HG03108 (cell line): ENCODE results near the gene CCAR1.
A peak's percentile ranks its signal among the peaks of the same experiment; 100 is the strongest.
"Not testable (repeated sequence)": the region's sequence is repeated elsewhere in the genome, so short reads cannot be mapped to it uniquely, and the experiment has no call there.

Experiments
- ATAC-seq: cut with Tn5 transposase; IDR thresholded peaks from one replicate; pipeline ENCODE4 v1.9.1; 2021; ENCODE audit warnings: moderate library complexity; ENCODE audit not compliant: unreplicated experiment

CCAR1 gene

GRCh38 chr10:68826764-68827591, 105.9 kb downstream of the CCAR1 start, which contains the start of gene STOX1:
STOX1 (plus strand) TSS chr10:68827531; CDS start chr10:68827624, 93 bp downstream.
- peak; percentile 48 for ATAC-seq

- peak; percentile 38 for ATAC-seq
These were observed 106.5 kb downstream of the CCAR1 start for GRCh38 chr10:68827592-68827959.

- ATAC-seq: peak; percentile 37
These were observed 107.1 kb downstream of the CCAR1 start for GRCh38 chr10:68828083-68828601.

DNA sequence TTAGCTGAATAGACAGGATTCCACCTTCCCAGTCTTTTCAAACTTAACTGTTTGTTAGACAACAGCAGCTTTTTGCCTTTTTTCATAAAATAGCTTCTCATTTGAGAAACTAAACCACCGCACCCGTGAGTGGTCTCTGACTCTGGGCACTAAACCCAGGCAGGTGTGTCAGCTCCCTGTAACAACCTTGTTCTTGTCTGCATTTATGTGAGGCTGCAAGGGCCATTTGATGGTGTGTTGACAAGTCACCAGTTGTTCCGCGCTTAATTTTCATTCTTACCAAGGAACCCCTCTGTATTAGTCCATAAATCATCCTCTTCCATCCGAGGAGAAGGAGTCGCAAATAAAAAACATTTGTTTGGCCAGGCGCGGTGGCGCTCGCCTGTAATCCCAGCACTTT, 107.8 kb downstream of the CCAR1 start:
- ATAC-seq: no peak

- ATAC-seq: no peak
These were observed 108.5 kb downstream of the CCAR1 start for GRCh38 chr10:68829521-68829920.

DNA sequence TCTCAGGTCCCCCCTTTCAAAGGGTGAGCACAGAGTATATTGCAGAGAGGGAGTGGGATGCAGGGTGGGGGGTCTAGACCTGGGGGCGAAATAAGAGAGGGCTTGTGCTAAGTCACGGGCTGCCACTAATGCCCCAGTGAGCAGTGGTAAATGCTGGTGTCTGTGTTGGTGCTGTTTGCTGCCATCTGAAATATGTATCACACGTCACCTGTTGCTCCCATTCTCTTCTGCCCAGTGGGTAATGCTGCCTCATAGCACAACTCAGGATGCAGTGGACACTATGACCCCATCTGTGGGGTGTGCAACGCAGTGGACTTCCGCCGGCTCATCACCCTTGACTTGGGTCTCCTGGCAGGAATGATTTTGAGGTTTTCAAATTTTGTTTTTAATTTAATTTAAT, 108.9 kb downstream of the CCAR1 start:
- ATAC-seq: no peak

GRCh38 chr10:68831961-68832455, 111.0 kb downstream of the CCAR1 start:
- no peak for ATAC-seq

DNA sequence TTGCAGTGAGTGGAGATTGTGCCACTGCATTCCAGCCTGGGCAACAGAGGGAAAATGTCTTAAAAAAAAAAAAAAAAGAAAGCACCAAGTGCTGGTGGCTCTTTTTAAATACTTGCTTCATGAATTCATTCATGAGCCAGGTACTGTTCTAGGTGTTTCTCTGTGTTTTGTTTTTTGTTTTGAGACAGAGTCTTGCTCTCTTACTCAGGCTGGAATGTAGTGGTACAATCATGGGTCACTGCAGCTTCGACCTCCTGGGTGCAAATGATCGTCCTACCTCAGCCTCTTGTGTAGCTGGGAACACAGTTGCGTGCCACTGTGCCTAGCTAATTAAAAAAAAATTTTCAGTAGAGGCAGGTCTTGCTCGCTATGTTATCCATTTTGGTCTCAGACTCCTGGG, 111.6 kb downstream of the CCAR1 start:
- ATAC-seq: no peak

DNA sequence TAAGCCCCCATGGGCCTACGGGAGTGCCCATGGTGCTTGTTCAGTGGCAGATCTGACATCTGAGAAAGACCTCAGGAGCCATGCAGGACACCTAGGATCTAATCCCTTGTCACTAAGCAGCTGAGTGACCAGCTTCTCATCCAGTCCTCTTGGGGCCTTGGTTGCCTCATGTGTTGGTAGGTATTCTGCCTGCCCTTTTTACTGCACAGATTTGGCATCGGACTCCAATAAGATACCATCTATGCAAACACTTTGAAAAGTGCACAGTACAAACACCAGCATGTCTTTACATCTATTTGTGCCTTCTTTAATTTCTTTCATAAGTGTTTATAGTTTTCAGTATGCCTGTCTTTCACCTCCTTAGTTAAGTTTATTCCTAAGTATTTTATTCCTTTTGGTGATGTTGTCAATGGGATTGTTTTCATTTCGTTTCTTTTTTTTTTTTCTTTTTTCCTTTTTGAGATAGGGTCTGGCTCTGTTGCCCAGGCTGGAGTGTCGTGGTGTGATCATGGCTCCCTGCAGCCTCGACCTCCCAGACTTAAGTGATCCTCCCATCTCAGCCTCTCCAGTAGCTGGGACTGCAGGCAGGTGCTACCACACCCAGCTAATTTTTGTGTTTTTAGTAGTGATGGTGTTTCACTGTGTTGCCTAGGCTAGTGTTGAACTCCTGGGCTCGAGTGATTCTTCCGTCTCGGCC, 116.7 kb downstream of the CCAR1 start:
- ATAC-seq: no peak

- ATAC-seq: not testable (repeated sequence)
These were observed 119.6 kb downstream of the CCAR1 start for GRCh38 chr10:68840650-68841049.
